ENCODE data around the gene DNAJB4.
"Not testable (repeated sequence)": the region's sequence is repeated elsewhere in the genome, so short reads cannot be mapped to it uniquely, and the experiment has no call there.

The DNAJB4 gene

DNA sequence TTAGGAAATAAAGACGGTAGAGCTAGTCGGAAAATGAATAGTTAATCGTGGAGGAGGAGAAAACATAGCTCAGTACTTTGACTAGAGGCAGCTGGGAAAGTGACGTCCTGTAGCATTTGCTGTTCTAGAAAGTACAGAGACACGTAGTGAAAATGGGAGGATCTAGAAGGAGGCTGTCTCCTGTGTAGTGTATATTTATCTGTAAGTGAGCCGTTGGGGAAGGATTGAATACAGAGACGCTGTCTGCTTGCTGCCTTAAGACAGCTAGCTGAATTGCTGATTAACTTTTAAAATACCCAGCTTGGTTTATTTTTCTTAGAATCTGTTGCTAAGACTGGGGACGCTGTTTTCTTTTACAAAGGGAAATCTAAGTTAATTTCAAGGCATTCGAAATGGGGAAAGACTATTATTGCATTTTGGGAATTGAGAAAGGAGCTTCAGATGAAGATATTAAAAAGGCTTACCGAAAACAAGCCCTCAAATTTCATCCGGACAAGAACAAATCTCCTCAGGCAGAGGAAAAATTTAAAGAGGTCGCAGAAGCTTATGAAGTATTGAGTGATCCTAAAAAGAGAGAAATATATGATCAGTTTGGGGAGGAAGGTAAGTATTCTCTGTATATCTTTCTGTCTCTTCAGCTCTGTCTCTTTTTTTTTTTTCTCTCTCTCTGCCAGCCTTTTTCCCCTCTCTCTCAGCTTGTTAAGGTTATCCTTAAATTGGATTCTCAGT, at the start of gene DNAJB4:
DNAJB4 (plus strand) TSS at position 221 of the 729 bp plus-strand sequence; CDS start at position 393, 172 bp downstream.
- peak; percentile 98 for DNase-seq

DNA sequence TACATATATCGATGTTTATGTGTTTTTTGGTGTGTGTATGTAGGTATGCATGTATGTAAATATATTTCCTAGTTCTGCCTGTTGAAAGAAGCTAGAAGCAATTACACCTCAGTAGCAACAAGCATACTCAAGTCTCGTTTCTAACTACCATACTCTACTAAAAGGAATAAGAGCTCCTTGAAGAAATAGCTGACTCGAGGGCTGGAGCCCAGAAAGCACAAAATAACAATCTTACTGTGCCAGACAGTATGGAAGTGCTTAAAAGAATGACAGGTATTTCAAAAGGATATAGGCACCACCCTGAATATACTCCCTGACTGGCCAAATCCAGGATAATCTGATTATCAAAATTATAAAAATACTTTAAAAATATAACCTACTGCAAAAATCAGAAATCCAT, 49.0 kb upstream of the DNAJB4 start:
- DNase-seq: no peak

DNA sequence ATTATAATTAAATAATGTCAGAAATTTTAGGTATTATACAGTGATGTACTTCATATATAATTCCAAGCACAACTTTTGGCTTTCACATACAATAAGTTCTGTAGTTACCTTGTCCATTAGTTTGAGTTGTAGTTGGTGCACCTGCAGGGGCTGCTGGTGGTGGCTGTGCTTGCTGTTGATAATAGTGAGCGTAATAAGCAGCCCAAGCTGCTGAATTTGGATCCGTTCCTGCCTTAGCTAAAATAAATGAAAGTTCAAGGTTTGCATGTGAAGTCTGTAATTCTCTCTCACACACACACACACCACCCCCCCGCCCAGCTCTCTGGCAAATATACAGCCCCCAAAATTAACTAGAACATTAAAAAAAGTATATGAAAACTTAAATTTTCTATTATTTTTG, 48.3 kb upstream of the DNAJB4 start:
- DNase-seq: no peak

DNA sequence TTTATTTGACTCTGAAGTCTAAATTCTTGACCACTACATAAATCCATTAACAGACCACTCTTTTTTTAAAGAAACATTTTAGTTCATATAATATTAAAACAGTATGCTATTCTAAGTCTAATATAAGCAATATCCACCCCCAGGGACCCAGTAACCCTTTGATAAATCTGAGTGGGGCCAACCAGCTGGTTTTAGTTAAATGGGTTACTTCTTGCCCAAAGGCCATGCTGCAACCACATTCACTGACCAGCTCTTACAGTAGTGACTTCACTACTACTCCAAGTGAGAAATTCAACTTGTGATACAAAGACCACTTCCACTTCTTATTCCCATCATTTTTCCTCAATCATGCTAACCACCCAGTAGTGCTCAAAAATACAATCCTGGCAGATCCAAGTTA, 46.3 kb upstream of the DNAJB4 start:
- DNase-seq: no peak

DNA sequence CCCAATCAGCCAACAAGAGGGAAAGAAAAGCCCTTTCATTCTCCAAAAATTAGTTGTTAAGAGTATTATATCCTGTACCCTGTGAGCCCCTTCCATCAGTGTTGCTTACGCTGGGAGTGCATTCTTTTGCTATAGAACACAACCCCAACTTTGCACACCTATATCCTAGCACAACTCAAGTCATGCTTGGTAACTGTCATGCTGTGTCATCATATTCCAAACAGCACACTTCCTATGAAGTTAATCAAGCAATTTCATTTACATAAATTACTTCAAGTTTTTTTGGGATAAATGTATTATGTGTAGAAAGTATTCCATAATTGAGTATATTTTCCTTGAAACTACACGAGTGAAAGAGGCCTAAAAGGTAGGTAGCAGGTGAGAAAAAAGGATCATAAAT, 45.9 kb upstream of the DNAJB4 start:
- no peak for DNase-seq

DNA sequence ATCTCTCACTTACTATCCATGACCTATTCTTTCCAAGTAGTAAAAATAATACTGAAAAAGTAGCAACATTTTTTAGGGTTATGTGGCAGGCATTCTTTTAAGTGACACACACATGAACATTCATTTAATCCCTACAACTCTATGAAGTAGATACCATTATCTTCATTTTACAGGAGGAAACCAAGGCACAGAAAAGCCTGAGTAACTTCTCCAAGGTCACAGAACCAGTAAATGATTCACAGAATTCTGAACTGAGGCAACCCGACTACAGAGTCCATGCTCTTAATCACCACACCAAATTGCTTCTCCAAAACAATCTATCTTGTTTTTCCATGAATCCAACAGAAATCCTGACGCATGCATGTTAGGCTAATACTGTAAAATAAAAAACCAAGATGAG, 43.3 kb upstream of the DNAJB4 start:
- DNase-seq: no peak

DNA sequence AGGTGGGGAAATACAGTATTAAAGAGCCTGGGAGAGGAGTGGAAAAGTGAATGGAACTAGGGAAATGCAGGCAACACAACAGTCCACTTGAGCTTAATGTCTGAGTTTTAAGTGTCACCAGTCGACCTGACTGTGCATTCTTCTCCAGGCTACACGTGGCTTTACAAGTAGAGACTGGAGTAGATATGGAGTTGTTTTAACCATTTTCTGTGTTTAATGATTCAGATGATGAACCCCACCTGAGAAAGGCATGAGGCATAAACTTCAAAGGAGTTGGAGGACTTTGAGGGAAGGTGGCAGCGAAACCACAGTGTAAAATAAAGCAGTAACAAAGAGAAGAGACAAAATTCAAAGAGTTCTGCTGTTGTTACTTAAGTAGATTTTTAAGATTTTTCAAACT, 38.4 kb upstream of the DNAJB4 start:
- no peak for DNase-seq

DNA sequence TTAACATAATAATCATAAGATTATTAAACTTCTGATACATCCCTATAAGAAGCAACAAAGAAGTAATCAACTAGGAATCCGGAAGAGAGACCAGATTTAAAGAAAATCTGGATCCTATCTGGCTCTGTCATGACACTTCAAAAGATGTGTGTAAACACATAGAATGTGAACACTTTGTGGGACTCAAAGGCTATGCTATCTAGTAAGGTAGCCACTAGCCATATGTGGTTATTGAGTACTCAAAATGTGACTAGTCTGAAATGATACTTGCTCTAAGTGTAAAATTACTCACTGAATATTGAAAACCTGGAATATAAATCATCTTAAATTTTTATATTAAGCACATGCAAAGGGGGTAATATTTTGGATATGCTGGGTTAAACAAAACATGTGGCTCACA, 34.5 kb upstream of the DNAJB4 start:
- no peak for DNase-seq

DNA sequence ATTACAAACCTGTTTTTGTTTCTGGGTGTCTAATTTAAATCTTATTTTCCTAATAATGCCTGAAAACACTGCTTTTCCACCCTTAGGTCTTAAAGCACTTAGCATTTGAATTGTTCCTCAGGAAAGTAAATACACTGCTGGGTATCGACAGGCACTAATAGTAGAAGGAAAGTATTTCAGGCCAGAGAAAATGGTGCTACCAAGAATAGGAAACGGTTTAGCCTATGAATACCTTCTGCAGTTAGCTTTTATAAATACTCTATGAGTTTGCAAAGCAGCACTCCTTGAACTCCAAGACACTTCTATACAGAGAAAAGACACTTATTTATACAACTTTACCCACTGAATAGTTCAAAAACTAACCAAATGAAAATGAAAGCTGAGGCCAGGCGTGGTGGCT, 32.7 kb upstream of the DNAJB4 start:
- no peak for DNase-seq

DNA sequence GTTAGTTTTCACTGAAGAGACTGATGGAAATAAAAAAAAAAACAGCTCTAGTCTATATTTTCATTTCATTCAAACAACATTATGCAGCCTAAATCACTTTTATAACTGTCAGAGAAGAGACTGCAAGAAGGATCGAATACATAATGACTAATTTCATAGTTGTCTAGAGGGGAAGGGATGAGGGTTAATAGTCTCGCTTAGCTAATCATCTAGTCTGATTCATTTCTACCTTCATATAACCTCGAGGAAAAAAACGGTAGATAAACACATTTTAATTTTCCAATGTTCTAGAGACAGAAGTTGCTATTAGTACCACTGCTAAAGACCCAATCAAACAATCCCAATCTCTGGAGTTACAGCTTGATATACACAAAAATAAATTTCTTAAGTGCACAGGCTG, 29.4 kb upstream of the DNAJB4 start:
- DNase-seq: no peak

DNA sequence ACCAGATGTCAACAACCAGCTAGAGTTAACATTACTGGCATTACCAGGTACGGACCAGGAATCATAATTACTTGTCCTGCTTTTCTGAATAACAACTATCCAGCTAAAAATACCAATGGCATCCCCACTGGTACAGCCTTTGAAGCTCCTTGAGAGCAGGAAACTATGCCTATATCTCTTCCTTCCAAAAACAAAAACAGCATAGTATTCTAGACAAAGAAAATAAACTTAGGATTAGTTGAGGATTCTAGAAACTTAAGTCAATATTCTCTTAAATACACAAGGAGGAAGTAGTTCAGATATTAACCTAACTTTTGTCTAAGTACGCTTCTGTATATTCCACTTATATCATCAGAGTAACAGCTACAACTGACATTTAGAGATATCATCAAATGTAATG, 28.8 kb upstream of the DNAJB4 start:
- no peak for DNase-seq

DNA sequence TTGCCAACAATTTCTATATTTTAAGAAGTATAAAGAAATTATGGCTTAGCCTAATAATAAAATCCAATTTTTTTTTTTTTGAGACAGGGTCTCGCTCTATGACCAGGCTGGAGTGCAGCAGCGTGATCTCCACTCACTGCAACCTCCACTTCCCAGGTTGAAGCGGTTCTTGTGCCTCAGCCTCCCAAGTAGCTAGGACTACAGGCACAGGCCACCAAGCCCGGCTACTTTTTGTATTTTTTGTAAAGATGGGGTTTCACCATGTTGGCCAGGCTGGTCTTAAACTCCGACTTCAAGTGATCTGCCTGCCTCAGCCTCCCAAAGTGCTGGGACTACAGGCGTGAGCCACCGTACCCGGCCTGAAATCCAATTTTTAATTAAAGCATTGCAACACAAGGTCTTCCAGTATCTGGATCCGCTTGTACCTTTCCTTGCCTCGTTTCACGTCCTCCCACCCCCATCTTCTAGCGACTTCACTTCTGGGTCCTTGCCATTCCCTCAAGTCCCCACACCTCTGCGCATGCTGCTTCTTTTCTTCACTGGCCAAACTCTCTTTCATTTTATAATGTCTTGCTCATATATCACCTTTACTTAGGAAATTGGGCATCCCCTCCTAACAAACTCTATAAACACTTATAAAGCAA, 28.2 kb upstream of the DNAJB4 start:
- no peak for DNase-seq

DNA sequence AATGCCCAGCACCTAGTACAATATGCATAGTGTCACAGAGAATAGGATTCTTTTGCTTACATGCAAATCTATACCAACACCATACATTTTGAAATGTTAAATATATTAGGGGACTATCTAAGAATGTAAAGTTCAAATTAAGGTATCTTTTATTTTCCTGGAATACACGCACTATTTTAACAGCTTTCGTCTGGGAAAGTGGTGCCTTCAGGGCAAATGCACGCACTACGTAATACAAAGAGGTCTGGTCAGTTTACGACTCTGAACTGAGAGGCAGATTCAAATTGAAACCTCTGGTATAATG, 26.8 kb upstream of the DNAJB4 start:
- DNase-seq: no peak

DNA sequence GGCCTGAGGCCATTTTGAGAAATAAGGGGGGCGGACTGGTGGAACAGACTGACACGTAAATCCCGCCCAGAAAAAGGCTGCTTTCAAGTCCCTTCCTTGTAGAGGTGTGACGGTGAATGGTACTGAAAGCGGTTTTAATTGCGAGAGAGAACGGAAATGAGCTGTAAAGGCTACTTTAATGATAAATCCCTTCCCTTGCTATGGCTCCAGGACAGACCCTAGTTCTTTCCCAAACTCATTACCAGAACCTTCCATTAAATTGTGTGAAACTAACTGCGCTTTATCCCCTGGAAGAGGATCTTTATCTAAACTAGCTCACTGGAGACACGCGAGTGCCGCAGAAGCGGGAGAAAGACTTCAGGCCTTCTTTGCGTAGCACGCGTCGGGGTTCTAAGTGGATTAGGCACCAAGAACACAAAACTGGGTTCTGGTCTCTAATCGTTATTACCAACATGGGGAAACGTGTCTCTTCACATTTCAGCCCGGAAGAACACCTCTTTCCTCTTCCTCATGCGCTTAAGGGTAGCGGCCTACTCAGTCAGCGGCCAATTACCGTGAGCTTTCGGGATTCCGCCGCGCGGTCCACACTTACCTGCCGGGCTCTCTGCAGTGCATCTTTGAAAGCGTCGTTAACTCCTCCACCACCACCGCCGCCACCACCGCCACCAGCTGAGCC, 26.3 kb upstream of the DNAJB4 start:
- DNase-seq: peak; percentile 97

DNA sequence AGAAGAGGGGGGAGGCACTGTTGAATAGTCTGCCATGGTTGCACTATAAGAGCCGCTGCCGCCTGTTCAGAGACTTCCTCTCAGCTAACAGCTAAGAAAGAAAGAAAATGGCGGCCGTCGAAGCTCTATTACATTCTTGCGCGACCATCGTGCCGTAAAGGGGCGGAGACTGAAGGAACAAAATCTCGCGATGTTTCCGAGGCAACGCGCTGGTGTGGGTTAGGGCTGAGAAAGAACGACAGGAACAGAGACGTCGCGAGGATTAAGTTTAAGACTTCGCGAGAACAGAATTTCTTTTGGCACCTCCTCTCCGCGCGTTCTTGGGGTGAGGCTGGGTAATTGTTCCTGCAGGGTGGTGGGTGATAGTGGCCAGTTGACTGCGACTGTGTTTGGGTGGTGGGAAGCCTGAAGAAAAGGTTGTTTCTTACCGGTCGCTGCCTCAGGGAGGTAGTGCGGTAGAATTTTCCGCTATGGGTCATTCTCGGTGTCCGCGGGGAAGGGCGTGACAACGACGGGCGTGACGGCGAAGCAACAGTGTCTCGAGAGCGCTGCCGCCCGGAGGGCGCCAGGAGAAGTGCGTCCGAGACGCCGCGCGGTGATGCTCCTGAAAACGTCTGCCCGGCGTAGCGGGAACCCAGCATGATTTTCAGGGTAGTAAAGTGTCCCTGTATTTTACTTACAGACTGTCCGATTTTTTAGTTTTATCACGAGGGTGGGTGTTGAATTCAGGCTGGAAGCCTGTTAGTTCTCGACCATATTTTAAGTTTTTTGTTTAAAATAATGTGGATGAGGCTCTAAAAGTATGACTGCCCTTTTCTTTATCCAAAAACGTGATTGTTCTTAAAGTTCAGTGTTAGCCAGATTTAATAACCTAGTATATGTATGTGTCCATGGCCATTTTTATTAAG, 25.5 kb upstream of the DNAJB4 start, which contains the start of gene FUBP1:
FUBP1 (minus strand) TSS at position 104 of the 908 bp plus-strand sequence; CDS start at position 36, 68 bp downstream.
- DNase-seq: peak; percentile 99

DNA sequence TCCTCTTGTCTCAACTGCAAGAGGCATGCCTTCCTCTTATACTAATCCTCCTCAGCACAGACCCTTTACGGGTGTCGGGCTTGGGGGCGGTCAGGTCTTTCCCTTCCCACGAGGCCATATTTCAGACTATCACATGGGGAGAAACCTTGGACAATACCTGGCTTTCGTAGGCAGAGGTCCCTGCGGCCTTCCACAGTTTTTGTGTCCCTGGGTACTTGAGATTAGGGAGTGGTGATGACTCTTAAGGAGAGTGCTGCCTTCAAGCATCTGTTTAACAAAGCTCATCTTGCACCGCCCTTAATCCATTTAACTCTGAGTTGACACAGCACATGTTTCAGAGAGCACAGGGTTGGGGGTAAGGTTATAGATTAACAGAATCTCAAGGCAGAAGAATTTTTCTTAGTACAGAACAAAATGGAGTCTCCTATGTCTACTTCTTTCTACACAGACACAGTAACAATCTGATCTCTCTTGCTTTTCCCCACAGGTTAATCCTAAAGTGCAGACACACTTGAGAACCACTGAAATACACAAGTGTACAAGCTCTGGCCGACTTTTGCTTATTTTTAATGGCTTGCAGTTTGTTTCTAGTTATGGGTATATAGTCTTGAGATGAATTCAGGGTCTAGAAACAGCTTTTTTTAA, 21.3 kb upstream of the DNAJB4 start:
- DNase-seq: not testable (repeated sequence)

DNA sequence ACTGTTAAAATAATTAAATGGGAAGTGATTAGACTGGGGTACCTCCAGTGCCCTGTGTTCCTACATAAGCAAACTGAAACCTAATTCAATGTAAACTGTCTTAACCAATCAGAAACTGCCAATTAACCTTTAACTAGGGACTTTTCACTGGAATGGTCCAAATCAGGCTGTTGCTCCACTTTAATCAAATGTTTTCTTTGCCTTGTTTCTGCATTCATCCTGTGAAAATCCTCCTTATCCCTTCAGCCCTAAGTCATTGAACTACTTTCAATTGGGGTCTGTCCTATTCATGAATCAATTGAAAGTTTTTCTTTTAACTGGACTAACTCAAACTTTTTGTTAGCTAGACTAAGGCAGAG, 20.8 kb upstream of the DNAJB4 start:
- DNase-seq: no peak

DNA sequence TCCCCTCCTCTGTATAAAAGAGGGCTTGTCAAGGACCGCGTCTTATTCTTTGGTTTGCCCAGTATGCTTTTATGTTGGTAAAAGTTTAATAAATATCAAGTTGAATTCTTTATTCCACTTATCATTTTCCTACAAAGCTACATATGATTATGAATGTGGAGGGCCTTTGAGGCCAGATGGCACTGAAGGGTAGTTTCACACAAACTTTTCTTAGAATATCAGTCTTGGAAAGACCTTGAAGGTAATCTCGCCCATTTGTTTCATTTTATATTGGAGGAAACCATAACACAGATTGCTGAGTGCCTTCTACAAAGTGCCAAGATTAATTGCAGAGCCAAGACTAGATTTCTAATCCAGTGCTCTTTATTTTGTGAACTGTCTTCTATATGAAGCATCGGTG, 20.1 kb upstream of the DNAJB4 start:
- no peak for DNase-seq

DNA sequence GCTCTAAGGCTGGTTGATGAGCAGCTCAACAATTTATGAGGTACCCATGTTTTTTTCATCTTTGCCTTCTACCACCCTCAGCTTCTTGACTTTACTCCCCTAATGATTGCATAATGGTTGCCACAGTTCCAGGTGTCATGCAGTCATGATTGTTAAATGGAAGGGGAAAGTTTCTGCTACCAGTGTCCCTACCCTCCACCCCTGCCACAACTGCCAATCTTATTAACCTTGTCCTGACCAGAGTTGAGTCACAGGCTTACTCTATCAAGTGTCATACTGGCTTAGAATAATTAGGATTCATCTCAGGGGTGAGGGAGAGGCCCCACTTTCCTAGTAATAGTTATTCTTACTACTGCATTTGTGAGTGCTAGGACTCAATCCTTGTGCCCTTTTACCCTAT, 17.9 kb upstream of the DNAJB4 start:
- DNase-seq: no peak

DNA sequence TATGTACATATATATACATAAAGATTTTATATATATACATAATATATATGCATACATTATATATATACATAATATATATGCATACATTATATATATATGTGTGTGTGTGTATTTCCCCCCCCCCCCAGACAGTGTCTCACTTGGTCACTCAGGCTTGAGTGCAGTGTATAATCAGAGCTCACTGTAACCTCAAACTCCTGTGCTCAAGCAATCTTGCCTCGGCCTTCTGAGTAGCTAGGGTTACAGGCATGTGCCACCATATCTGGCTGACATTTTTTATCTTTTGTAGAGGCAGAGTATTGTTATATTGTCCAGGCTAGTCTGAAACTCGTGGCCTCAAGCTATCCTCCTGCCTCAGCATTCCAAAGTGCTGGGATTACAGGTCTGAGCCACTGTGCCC, 16.8 kb upstream of the DNAJB4 start:
- no peak for DNase-seq

DNA sequence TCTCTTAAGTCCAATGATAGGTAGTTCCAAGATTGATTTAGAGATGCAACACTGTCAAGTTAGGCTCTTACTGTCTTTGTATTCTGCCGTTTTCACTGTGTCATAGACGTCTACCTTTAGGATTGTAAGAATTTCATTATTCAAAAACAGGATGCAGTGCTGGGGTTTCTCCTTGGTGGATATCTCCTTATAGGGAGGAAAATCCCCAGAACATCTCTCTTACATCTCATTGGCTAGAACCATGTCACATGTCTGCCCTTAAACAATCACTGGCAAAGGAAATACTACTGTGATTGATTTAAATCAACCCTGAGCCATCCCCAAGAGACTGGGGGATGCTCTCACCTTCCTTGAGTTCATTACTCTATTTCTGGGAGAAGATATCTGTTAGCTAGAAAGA, 15.0 kb upstream of the DNAJB4 start:
- DNase-seq: no peak

DNA sequence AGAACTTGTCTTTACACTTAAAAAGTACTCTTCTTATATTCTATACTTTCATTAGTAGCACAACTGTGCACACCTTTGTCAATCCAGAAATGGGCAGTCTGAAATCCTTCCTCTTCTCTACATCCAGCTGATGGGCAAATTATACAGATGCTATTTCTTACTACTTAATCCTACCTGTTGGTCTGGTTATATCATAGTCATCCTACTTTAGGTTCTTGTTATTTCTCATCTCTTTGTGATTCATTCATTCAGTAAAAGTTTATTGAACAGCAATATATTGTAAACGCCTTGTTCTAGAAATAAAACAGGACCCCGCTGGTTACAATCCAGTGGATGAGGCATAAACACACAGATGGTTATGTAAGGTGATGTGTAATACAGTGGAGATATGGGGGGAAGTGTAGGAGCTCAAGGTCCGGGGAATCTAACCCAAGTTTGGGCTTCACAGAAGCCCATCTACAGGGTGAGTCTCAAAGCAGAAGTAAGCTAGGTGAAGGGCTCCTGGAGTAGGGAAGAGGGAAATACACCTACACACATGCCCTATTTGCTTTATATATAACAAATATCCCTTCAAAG, 14.0 kb upstream of the DNAJB4 start:
- no peak for DNase-seq
